Measurements from ENCODE around the gene GAS2L2.

DNA sequence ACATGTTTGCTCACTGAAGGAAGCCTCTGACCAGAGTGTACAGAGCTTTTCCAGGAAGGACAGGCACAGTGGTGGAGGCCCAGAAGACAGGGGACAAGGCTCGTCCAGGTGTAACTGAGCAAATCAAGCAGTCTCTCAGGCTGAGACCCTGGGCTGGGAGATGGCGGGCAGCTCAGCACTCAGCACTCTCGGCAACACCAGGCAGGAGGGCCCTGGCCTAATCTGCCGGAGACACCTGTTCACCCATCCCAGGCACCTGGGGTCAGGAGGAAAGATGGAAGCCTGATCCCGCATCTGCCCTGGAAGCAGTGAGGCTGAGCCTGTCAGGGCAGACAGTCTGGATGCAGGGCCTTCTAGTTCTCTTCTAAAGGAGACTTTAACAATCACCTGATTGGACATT lies 16.8 kb downstream of the GAS2L2 start:
- TF ChIP-seq CTCF (IDR thresholded peaks at IDR 0.05; ENCODE audit: poor library complexity) (no peak), EZH2 (IDR thresholded peaks at IDR 0.05; ENCODE audit: borderline replicate concordance) (no peak)

Measured in hepatocyte (in vitro differentiated cells).